DND-41 (cell line): ENCODE measurements around the gene TRIM4.

Experiments used
- EZH2 ChIP-seq: IDR thresholded peaks from 3 replicates; pipeline ENCODE4 v1.6.1; 2012; ENCODE audit warnings: borderline replicate concordance, low read depth, mild to moderate bottlenecking, moderate library complexity, low read length, inconsistent platforms; ENCODE audit not compliant: severe bottlenecking
- TF ChIP-seq, protein P1 (sequence below): IDR thresholded peaks from 2 replicates; pipeline ENCODE4 v1.5.1; 2012; ENCODE audit warnings: borderline replicate concordance, low read length, moderate library complexity, mild to moderate bottlenecking; ENCODE audit not compliant: poor library complexity, severe bottlenecking; ENCODE audit errors: extremely low read depth

- no peak for TF ChIP-seq EZH2
- TF ChIP-seq, protein P1, sequence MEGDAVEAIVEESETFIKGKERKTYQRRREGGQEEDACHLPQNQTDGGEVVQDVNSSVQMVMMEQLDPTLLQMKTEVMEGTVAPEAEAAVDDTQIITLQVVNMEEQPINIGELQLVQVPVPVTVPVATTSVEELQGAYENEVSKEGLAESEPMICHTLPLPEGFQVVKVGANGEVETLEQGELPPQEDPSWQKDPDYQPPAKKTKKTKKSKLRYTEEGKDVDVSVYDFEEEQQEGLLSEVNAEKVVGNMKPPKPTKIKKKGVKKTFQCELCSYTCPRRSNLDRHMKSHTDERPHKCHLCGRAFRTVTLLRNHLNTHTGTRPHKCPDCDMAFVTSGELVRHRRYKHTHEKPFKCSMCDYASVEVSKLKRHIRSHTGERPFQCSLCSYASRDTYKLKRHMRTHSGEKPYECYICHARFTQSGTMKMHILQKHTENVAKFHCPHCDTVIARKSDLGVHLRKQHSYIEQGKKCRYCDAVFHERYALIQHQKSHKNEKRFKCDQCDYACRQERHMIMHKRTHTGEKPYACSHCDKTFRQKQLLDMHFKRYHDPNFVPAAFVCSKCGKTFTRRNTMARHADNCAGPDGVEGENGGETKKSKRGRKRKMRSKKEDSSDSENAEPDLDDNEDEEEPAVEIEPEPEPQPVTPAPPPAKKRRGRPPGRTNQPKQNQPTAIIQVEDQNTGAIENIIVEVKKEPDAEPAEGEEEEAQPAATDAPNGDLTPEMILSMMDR, result no peak
Measured at GRCh38 chr7:99897322-99898022, 21.9 kb downstream of the TRIM4 start.
